HepG2 (cell line): ENCODE data around the gene ERCC5. TPM values are rescaled to one million over a fixed set of nuclear protein-coding genes. Genes with fewer than 3 reads are reported as not detected.

ENCODE experiments used
- BCLAF1 ChIP-seq: fragments of 450-650 bp; IDR thresholded peaks from 2 replicates; pipeline ENCODE4 v1.6.1; 2017; ENCODE audit warnings: mild to moderate bottlenecking
- CEBPB ChIP-seq: IDR thresholded peaks from 2 replicates; pipeline ENCODE4 v1.6.1; 2011; ENCODE audit warnings: low read depth, low read length, improper control_type of control experiment, borderline replicate concordance
- DRAP1 ChIP-seq: IDR thresholded peaks from 2 replicates; pipeline ENCODE4 v1.6.1; 2016; ENCODE audit warnings: missing genetic modification reagents, missing compliant biosample characterization
- ETV5 ChIP-seq: IDR thresholded peaks from 2 replicates; pipeline ENCODE4 v1.6.1; 2018; ENCODE audit warnings: missing biosample characterization, missing genetic modification reagents, inconsistent platforms, borderline replicate concordance
- HNF1B ChIP-seq: sonication (generic); formaldehyde crosslinking; IDR thresholded peaks from 2 replicates; pipeline ENCODE4 v1.5.1; 2020; ENCODE audit warnings: mild to moderate bottlenecking, moderate library complexity, missing genetic modification reagents
- KDM3A ChIP-seq: IDR thresholded peaks from 2 replicates; pipeline ENCODE4 v1.6.1; 2018; ENCODE audit warnings: low read depth, missing compliant biosample characterization
- KIAA2018 ChIP-seq: sonication (generic); formaldehyde crosslinking; IDR thresholded peaks from 2 replicates; pipeline ENCODE4 v1.5.0; 2020; ENCODE audit warnings: mild to moderate bottlenecking, missing genetic modification reagents, borderline replicate concordance
- NFIC ChIP-seq: IDR thresholded peaks from 2 replicates; pipeline ENCODE4 v1.6.1; 2012; ENCODE audit warnings: mild to moderate bottlenecking, low read length, inconsistent platforms
- RXRB ChIP-seq: IDR thresholded peaks from 2 replicates; pipeline ENCODE4 v1.6.1; 2016; ENCODE audit warnings: borderline replicate concordance, missing genetic modification reagents, missing compliant biosample characterization
- SMYD3 ChIP-seq: sonication (generic); formaldehyde crosslinking; IDR thresholded peaks from 2 replicates; pipeline ENCODE4 v1.8.1; 2023; ENCODE audit warnings: mild to moderate bottlenecking, missing genetic modification reagents
- ZMAT3 ChIP-seq: sonication (generic); formaldehyde crosslinking; conservative IDR thresholded peaks from 2 replicates; pipeline ENCODE4 v1.7.0; 2021; ENCODE audit warnings: missing genetic modification reagents
- ZNF12 ChIP-seq: sonication (generic); formaldehyde crosslinking; IDR thresholded peaks from 2 replicates; pipeline ENCODE4 v1.5.0; 2020; ENCODE audit warnings: missing genetic modification reagents
- ZNF329 ChIP-seq: sonication (generic); formaldehyde crosslinking; IDR thresholded peaks from 2 replicates; pipeline ENCODE4 v1.9.0; 2021; ENCODE audit warnings: low read depth, mild to moderate bottlenecking, missing genetic modification reagents
- ZNF567 ChIP-seq: sonication (generic); formaldehyde crosslinking; IDR thresholded peaks from 2 replicates; pipeline ENCODE4 v1.8.1; 2023; ENCODE audit warnings: mild to moderate bottlenecking, missing genetic modification reagents, borderline replicate concordance
- ZNF781 ChIP-seq: sonication (generic); formaldehyde crosslinking; IDR thresholded peaks from 2 replicates; pipeline ENCODE4 v1.5.1; 2020; ENCODE audit warnings: borderline replicate concordance, mild to moderate bottlenecking, missing genetic modification reagents; ENCODE audit errors: not compliant biosample characterization
- polyA plus RNA-seq, 8 experiments: library from polyadenylated mRNA; depleted of rRNA in 3 of 8; stranded (reverse) in 7 of 8; unstranded in 1 of 8; fragments of >200 nt; fragmentation: Illumina TruSeq in 4 of 8; extraction: Trizol in 4 of 8; gene quantifications; 2 replicates each; pipeline versions ENCODE4 v1.2.1 to v1.2.3, GENCODE V29; 2011 to 2016; ENCODE audit warnings: low read depth in 4 of 8, missing spikeins in 1 of 8, mixed read lengths in 1 of 8; ENCODE audit not compliant: insufficient read depth in 1 of 8
- total RNA-seq, 5 experiments: library from RNA; depleted of rRNA; stranded (reverse); fragments of >200 nt; fragmentation: Illumina TruSeq; extraction: Trizol; gene quantifications; 2 replicates each; pipeline ENCODE4 v1.2.3, GENCODE V29; 2016; ENCODE audit warnings: low read depth in 1 of 5

Gene ERCC5
- total and polyA plus RNA-seq, 2 of the 13 experiments (the other 11 are each of a cell fraction or from before 2014, with no cell fraction given) = 12.9 to 35.5 TPM

- TF ChIP-seq HNF1B (CRISPR knock-in tag) (0 out of 2 replicates have a peak, but pooled peaks have one; percentile 32), DRAP1 (CRISPR knock-in tag) (no peak; the same call in 1 of the 2 replicates), KDM3A (CRISPR knock-in tag) (0 out of 2 replicates have a peak, but pooled peaks have one; percentile 19), CEBPB (no peak), ZNF781 (CRISPR knock-in tag) (peak; percentile 20), ZMAT3 (no peak), ZNF12 (CRISPR knock-in tag) (peak; percentile 21; the same call in 1 of the 2 replicates), SMYD3 (no peak), NFIC (no peak), RXRB (peak; percentile 22; the same call in 1 of the 2 replicates), KIAA2018 (CRISPR knock-in tag) (no peak), ZNF329 (CRISPR knock-in tag) (no peak), ZNF567 (no peak; the same call in 1 of the 2 replicates), BCLAF1 (no peak), ETV5 (CRISPR knock-in tag) (peak; percentile 50; the same call in 1 of the 2 replicates)
Measured at GRCh38 chr13:102798581-102799425, 47.0 kb upstream of the ERCC5 start, which contains the start of the genes BIVM and POGLUT2 (continued).
